NK-92 treated with Interleukin-12 subunit alpha and Interleukin-12 subunit beta, amount 100 ng/mL, for 24 hours (cell line): Measurements from ENCODE around the gene SLC35A4.

ENCODE experiments used
- DNase-seq: peaks from one replicate; lab custom pipeline; 2025; lab: John Stamatoyannopoulos, UW

Gene SLC35A4

GRCh38 chr5:140564196-140565023 lies at the start of gene SLC35A4, which contains the start of gene APBB3:
Gene SLC35A4 (plus strand): TSS chr5:140564828. CDS start chr5:140567170, 2,342 bp downstream.
Gene APBB3 (minus strand): TSS chr5:140564598. CDS start chr5:140564245, 353 bp downstream.
- peak; percentile 96 for DNase-seq

- DNase-seq = no peak
Observed at GRCh38 chr5:140524003-140524402, 40.6 kb upstream of the SLC35A4 start.

GRCh38 chr5:140540227-140540626 lies 24.4 kb upstream of the SLC35A4 start:
- DNase-seq = no peak

DNA sequence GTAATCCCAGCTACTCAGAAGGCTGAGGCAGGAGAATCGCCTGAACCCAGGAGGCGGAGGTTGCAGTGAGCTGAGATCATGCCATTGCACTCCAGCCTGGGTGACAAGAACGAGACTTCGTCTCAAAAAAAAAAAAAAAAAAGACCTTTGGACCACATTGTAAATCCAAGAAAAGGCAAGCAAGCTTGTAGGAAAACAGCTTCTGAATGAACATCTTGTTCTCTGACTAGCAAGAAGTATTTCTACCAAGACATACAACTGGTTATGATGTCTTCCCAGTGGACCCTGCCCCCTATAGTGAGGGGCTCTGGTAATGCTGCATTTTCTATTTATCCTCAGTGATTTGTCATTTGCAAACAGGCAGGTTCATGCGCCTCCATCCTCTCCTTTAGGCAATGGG lies 21.7 kb upstream of the SLC35A4 start:
- DNase-seq = no peak

- DNase-seq = no peak
Observed at GRCh38 chr5:140544986-140545385, 19.6 kb upstream of the SLC35A4 start.

DNA sequence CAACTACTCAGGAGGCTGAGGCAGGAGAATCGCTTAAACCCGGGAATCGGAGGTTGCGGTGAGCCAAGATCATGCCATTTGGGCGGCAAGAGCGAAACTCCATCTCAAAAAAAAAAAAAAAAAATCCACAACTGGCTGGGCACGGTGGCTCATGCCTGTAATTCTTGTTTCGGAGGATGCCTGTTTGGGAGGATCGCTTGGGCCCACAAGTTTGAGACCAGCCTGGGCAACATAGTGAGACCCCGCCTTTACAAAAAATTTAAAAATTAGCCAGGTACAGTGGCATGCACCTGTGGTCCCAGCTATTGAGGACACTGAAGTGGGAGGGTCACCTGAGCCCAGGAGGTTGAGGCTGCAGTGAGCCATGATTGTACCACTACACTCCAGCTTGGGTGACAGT lies 19.0 kb upstream of the SLC35A4 start:
- no peak for DNase-seq

- DNase-seq = no peak
Observed at GRCh38 chr5:140546851-140547507, 17.6 kb upstream of the SLC35A4 start.

DNA sequence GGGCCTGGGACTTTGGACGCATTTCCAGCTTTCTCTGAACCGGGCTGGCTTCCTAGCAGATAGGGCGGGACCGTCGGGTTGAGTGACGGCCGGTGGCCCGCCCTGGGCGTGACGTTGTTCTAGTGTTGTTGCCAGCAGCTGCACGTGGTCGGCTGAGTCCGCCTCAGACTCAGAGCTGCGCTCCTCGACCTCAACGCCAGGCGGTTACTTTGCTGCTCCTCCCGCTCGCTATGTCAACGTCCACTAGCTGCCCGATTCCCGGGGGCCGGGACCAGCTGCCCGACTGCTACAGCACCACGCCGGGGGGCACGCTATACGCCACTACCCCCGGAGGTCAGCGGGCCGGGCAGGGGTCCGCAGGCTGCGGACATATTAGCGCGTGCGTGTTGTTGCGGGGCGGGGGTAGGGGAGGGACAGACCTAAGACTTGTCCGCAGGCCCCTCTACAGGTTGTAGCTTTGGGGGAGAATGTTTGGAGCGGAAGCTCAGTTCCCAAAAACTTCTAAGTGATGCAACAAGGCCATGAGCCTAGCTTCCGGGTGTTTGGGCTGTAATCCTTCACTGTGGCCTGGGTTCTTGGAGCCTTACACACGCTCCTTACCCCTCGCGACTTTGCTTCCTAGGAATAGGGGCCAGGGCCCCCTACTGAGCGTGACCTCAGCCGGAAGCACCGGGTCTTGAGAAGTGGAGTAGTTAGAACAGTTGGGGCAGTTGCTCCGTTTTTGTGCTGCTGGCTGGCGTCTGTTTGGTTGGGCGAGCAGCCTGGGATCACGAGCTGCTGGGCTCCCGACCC lies 16.9 kb upstream of the SLC35A4 start, which contains the start of gene EIF4EBP3:
Gene EIF4EBP3, plus strand, starts transcription at position 155 of the 792 bp plus-strand sequence. Its CDS starts 76 bp downstream, at position 231.
- no peak for DNase-seq

GRCh38 chr5:140548300-140548688 lies 16.3 kb upstream of the SLC35A4 start:
- no peak for DNase-seq

GRCh38 chr5:140548791-140549190 lies 15.8 kb upstream of the SLC35A4 start:
- no peak for DNase-seq

- no peak for DNase-seq
Observed at GRCh38 chr5:140549237-140550144, 15.1 kb upstream of the SLC35A4 start.

GRCh38 chr5:140550147-140551079 lies 14.2 kb upstream of the SLC35A4 start:
- DNase-seq = no peak

- DNase-seq = no peak
Observed at GRCh38 chr5:140551872-140552271, 12.8 kb upstream of the SLC35A4 start.

DNA sequence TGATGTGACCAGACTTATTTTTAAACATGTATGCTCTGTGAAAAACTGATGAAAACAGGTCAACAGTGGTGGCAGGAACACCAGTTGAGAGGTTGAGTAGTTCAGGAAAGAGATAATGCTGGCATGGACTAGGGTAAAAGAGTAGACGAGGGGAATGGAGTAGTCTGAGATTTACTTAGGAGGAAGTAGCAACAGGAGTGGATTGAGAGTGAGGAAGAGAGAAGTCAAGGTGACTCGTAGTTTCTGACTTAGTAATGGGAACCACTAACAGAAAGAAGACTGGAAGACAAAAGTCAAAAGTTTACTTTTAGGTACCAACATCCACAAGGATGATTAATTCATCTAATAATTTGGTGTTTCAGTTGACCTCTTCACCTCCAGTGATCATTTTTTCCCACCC lies 11.0 kb upstream of the SLC35A4 start:
- no peak for DNase-seq

DNA sequence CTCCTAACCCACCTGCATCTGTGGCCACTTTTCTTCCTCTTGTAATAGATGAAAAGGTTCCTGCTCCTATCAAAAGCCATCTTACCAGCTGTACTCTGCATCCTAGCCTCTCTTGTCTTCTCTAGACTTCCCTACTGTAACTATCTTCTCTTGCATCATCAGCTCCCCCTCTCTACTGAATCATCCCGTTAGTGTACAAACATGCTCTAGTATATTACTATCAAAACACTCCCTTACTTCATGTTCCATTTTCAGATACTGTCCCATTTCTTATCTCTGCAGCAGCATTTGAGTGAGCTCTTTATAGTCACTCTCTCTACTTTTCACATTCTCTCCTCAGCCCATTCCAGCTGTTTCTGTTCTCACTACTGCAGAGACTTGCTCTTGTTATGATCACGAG lies 10.2 kb upstream of the SLC35A4 start:
- DNase-seq = no peak

DNA sequence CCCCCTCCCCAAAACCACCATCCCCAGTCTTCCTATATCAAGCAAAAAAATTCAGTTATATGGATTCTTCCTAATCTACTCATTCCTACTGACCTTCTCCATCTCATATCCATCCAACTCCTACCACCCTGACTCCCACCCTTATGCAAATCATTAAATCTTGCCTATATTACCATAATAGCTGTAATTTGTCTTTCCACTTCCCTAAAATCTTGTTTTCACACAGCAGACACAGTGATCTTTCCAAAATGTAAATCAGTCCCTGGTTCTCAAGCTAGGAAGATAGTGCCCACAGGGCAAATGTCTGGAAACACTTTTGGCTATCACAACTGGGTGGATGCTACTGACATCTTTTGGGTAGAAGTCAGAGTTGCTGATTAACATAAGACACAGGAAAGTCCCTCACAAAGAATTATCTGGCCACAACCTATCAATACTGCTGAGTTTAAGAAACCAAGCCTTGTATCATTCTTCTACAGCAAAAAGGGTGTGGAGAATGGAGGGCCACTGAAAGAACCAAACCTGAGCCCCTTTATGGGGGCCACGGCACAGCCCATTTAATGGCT lies 8.8 kb upstream of the SLC35A4 start:
- no peak for DNase-seq

GRCh38 chr5:140556438-140556837 lies 8.2 kb upstream of the SLC35A4 start:
- no peak for DNase-seq

GRCh38 chr5:140557136-140557805 lies 7.4 kb upstream of the SLC35A4 start, which contains the start of gene SRA1:
Gene SRA1 (minus strand): TSS chr5:140557473. CDS start chr5:140557452, 21 bp downstream.
- peak; percentile 85 for DNase-seq

DNA sequence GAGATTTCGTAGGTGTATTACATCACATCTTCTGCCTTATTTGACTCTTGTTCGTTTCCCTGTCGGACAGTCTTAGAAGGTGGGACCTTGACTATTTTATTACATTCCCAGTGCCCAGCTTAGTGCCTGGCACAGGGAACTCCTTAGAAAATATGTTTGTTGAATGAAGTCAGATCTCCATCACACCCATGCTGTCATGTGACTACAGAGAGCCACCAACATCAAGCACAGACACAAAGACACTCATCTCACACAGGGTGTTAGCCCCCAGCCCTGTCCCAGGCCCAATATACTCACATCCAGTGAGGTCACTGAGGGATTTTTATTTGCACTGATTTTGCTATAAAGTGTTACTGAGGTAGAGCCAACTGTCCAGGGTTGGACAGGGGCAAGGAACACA lies 6.7 kb upstream of the SLC35A4 start:
- DNase-seq = no peak
